Measurements from ENCODE around the gene KCTD6. TPM values are rescaled to one million over a fixed set of nuclear protein-coding genes. Genes with fewer than 3 reads are reported as not detected.

Gene KCTD6
- total RNA-seq, 1 donor from 2014 or later: 7.6 TPM

- peak; percentile 41 for DNase-seq (ENCODE audit: low read depth)
- Histone ChIP-seq H3K27me3 (ENCODE audit: control insufficient read depth, insufficient read depth, low read length) (no peaks in the 10 kb centered on the region), H3K4me3 (ENCODE audit: low read depth, low read length) (no peak overlapping the region), H3K36me3 (ENCODE audit: control insufficient read depth, insufficient read depth, low read length) (no peaks in the 10 kb centered on the region)
- TF ChIP-seq CTCF (IDR thresholded peaks at IDR 0.05; ENCODE audit: insufficient read depth, low read length, poor library complexity, severe bottlenecking): no peak
These were observed 36.7 kb downstream of the KCTD6 start for GRCh38 chr3:58528629-58529028.

GRCh38 chr3:58529516-58530353 lies 37.8 kb downstream of the KCTD6 start:
- no peak for DNase-seq (ENCODE audit: low read depth)
- peak; percentile 28 for TF ChIP-seq CTCF (IDR thresholded peaks at IDR 0.05; ENCODE audit: insufficient read depth, low read length, poor library complexity, severe bottlenecking)
- Histone ChIP-seq H3K27me3 (ENCODE audit: control insufficient read depth, insufficient read depth, low read length) (no peaks in the 10 kb centered on the region), H3K36me3 (ENCODE audit: control insufficient read depth, insufficient read depth, low read length) (no peaks in the 10 kb centered on the region), H3K4me3 (ENCODE audit: low read depth, low read length) (no peak overlapping the region)

- Histone ChIP-seq H3K27me3 (ENCODE audit: control insufficient read depth, insufficient read depth, low read length) (no peaks in the 10 kb centered on the region), H3K4me3 (ENCODE audit: low read depth, low read length) (no peak overlapping the region), H3K36me3 (ENCODE audit: control insufficient read depth, insufficient read depth, low read length) (no peaks in the 10 kb centered on the region)
- no peak for DNase-seq (ENCODE audit: low read depth)
- no peak for TF ChIP-seq CTCF (IDR thresholded peaks at IDR 0.05; ENCODE audit: insufficient read depth, low read length, poor library complexity, severe bottlenecking)
These were observed 38.5 kb downstream of the KCTD6 start for GRCh38 chr3:58530354-58530865.

GRCh38 chr3:58531555-58531954 lies 39.7 kb downstream of the KCTD6 start:
- TF ChIP-seq CTCF (IDR thresholded peaks at IDR 0.05; ENCODE audit: insufficient read depth, low read length, poor library complexity, severe bottlenecking): no peak
- no peak for DNase-seq (ENCODE audit: low read depth)
- Histone ChIP-seq H3K4me3 (ENCODE audit: low read depth, low read length) (no peak overlapping the region), H3K36me3 (ENCODE audit: control insufficient read depth, insufficient read depth, low read length) (no peaks in the 10 kb centered on the region), H3K27me3 (ENCODE audit: control insufficient read depth, insufficient read depth, low read length) (no peaks in the 10 kb centered on the region)

- no peaks in the 10 kb centered on the region for H3K36me3 ChIP-seq (ENCODE audit: control insufficient read depth, insufficient read depth, low read length)
- H3K4me3 ChIP-seq (ENCODE audit: low read depth, low read length): no peak overlapping the region
- no peaks in the 10 kb centered on the region for H3K27me3 ChIP-seq (ENCODE audit: control insufficient read depth, insufficient read depth, low read length)
- no peak for TF ChIP-seq CTCF (IDR thresholded peaks at IDR 0.05; ENCODE audit: insufficient read depth, low read length, poor library complexity, severe bottlenecking)
- no peak for DNase-seq (ENCODE audit: low read depth)
These were observed 40.1 kb downstream of the KCTD6 start for GRCh38 chr3:58531956-58532355.
